Measurements from ENCODE around the gene MYEF2. TPM values are rescaled to one million over a fixed set of nuclear protein-coding genes. Genes with fewer than 3 reads are reported as not detected.

The MYEF2 gene
- total and polyA plus RNA-seq, 2 experiments from 2014 or later: 62.0 to 79.7 TPM

- no peak for TF ChIP-seq POLR2AphosphoS5 (IDR thresholded peaks at IDR 0.05; ENCODE audit: low read depth)
- no peak for TF ChIP-seq JUNB (IDR thresholded peaks at IDR 0.05; ENCODE audit: unreplicated experiment)
Measured at GRCh38 chr15:48103647-48104046, 74.4 kb downstream of the MYEF2 start (continued).

DNA sequence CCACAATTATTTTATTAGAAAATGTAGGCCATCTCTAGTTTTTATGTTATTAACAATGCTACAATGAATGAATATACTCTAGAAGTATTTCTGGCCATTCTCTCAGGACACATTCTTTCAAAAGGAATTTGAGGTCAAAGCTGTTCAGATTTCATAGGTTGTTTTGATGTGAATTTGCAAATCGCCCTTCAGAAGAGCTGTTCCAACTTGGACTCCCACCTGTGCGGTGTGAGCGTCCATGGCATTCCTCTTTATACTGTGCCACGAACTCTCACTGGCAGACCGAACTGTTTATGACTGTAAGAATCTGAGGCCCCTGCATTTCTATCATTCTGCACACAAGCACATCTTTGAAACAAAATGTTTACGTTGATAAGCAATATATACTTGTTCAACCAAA lies 75.9 kb downstream of the MYEF2 start:
- H3K36me3 ChIP-seq (ENCODE audit: insufficient read depth): no peaks in the 10 kb centered on the region
- H3K4me3 ChIP-seq: no peak overlapping the region
- no peak overlapping the region for H2AFZ ChIP-seq
- DNase-seq (ENCODE audit: low spot score) (no peak), ATAC-seq (no peak)
- Mint-ChIP-seq H3K36me3 (ENCODE audit: low read depth) (no peaks in the 10 kb centered on the region), H3K9me3 (no peaks in the 10 kb centered on the region), H3K27ac (no peak overlapping the region), H3K4me1 (no peaks in the 10 kb centered on the region), H3K4me3 (no peak overlapping the region), H3K27me3 (ENCODE audit: insufficient read depth, low read depth, poor library complexity) (no peaks in the 10 kb centered on the region)
- H4K20me1 ChIP-seq (replicated peaks; ENCODE audit: insufficient read depth): no peaks in the 10 kb centered on the region
- H3K27ac ChIP-seq (ENCODE audit: low read depth): no peak overlapping the region
- TF ChIP-seq EZH2phosphoT487 (IDR thresholded peaks at IDR 0.05; ENCODE audit: unreplicated experiment): no peak
- no peak for TF ChIP-seq JUNB (IDR thresholded peaks at IDR 0.05; ENCODE audit: unreplicated experiment)
- TF ChIP-seq ZNF114 (CRISPR knock-in tag; IDR thresholded peaks at IDR 0.05): no peak
- TF ChIP-seq CREB1 (CRISPR knock-in tag; IDR thresholded peaks at IDR 0.05; ENCODE audit: low read depth): no peak
- no peak for TF ChIP-seq STAT1 (IDR thresholded peaks at IDR 0.05; ENCODE audit: unreplicated experiment)
- no peaks in the 10 kb centered on the region; the same call in 1 of the 2 replicates for H3K9me2 ChIP-seq (ENCODE audit: insufficient read depth)
- no peaks in the 10 kb centered on the region for H3K4me1 ChIP-seq (ENCODE audit: insufficient read depth)
- no peaks in the 10 kb centered on the region for H3K79me2 ChIP-seq (replicated peaks; ENCODE audit: insufficient read depth)
- no peak overlapping the region for H3K4me2 ChIP-seq
- no peaks in the 10 kb centered on the region for H3F3A ChIP-seq (replicated peaks; ENCODE audit: low read depth)
- H3K27me3 ChIP-seq (ENCODE audit: insufficient read depth): no peaks in the 10 kb centered on the region

DNA sequence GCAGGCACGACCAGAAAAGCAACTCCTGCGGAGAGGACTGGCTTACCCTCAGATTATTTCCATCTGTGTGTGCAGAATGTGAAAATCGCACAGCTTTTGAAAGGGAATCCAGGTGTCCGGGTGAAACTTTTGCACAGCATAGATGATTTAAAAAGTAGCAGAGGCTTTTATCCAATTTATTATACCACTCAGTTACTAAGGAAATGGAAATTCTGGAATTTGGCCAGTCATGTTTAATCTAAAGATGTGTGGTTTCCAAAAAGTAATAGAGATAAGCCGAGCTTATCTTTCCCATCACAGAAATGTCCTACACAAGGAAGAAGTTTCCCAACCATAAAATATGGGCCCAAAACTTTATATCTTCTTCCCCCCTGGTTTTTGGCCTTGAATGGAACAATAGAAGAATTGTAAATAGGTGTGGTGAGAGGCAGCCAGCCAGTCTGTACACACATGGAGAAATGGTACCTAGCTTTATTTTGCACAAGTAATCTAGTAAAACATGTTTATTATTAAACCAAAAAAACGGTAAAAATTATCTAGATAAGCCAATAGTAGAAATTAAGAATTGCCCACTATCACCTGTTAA lies 76.6 kb downstream of the MYEF2 start:
- Histone ChIP-seq H3K9me2 (ENCODE audit: insufficient read depth) (no peaks in the 10 kb centered on the region; the same call in 1 of the 2 replicates), H2AFZ (no peak overlapping the region), H3K27ac (ENCODE audit: low read depth) (no peak overlapping the region), H3K36me3 (ENCODE audit: insufficient read depth) (no peaks in the 10 kb centered on the region), H3K79me2 (replicated peaks; ENCODE audit: insufficient read depth) (no peaks in the 10 kb centered on the region), H3K4me3 (no peak overlapping the region), H3F3A (replicated peaks; ENCODE audit: low read depth) (no peaks in the 10 kb centered on the region), H4K20me1 (replicated peaks; ENCODE audit: insufficient read depth) (no peaks in the 10 kb centered on the region), H3K27me3 (ENCODE audit: insufficient read depth) (no peaks in the 10 kb centered on the region), H3K4me2 (no peak overlapping the region), H3K4me1 (ENCODE audit: insufficient read depth) (no peaks in the 10 kb centered on the region)
- H3K27ac Mint-ChIP-seq: no peak overlapping the region
- no peaks in the 10 kb centered on the region for H3K27me3 Mint-ChIP-seq (ENCODE audit: insufficient read depth, low read depth, poor library complexity)
- TF ChIP-seq CREB1 (CRISPR knock-in tag; IDR thresholded peaks at IDR 0.05; ENCODE audit: low read depth) (no peak), EZH2phosphoT487 (IDR thresholded peaks at IDR 0.05; ENCODE audit: unreplicated experiment) (no peak), JUNB (IDR thresholded peaks at IDR 0.05; ENCODE audit: unreplicated experiment) (no peak), POLR2AphosphoS5 (IDR thresholded peaks at IDR 0.05; ENCODE audit: low read depth) (no peak), ZNF331 (CRISPR knock-in tag; IDR thresholded peaks at IDR 0.05; ENCODE audit: low read depth) (no peak), STAT1 (IDR thresholded peaks at IDR 0.05; ENCODE audit: unreplicated experiment) (no peak), NANOG (IDR thresholded peaks at IDR 0.05; ENCODE audit: borderline replicate concordance) (no peak), EZH2 (IDR thresholded peaks at IDR 0.05; ENCODE audit: low read depth, unreplicated experiment) (no peak), ZNF114 (CRISPR knock-in tag; IDR thresholded peaks at IDR 0.05) (no peak)
- TF ChIP-seq, protein P1, sequence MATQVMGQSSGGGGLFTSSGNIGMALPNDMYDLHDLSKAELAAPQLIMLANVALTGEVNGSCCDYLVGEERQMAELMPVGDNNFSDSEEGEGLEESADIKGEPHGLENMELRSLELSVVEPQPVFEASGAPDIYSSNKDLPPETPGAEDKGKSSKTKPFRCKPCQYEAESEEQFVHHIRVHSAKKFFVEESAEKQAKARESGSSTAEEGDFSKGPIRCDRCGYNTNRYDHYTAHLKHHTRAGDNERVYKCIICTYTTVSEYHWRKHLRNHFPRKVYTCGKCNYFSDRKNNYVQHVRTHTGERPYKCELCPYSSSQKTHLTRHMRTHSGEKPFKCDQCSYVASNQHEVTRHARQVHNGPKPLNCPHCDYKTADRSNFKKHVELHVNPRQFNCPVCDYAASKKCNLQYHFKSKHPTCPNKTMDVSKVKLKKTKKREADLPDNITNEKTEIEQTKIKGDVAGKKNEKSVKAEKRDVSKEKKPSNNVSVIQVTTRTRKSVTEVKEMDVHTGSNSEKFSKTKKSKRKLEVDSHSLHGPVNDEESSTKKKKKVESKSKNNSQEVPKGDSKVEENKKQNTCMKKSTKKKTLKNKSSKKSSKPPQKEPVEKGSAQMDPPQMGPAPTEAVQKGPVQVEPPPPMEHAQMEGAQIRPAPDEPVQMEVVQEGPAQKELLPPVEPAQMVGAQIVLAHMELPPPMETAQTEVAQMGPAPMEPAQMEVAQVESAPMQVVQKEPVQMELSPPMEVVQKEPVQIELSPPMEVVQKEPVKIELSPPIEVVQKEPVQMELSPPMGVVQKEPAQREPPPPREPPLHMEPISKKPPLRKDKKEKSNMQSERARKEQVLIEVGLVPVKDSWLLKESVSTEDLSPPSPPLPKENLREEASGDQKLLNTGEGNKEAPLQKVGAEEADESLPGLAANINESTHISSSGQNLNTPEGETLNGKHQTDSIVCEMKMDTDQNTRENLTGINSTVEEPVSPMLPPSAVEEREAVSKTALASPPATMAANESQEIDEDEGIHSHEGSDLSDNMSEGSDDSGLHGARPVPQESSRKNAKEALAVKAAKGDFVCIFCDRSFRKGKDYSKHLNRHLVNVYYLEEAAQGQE (IDR thresholded peaks at IDR 0.05; ENCODE audit: unreplicated experiment): no peak
- TF ChIP-seq, protein P2, sequence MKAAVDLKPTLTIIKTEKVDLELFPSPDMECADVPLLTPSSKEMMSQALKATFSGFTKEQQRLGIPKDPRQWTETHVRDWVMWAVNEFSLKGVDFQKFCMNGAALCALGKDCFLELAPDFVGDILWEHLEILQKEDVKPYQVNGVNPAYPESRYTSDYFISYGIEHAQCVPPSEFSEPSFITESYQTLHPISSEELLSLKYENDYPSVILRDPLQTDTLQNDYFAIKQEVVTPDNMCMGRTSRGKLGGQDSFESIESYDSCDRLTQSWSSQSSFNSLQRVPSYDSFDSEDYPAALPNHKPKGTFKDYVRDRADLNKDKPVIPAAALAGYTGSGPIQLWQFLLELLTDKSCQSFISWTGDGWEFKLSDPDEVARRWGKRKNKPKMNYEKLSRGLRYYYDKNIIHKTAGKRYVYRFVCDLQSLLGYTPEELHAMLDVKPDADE (IDR thresholded peaks at IDR 0.05): no peak
- no peak for ATAC-seq
- H3K9me3 Mint-ChIP-seq: no peaks in the 10 kb centered on the region
- DNase-seq (ENCODE audit: low spot score): no peak
- H3K36me3 Mint-ChIP-seq (ENCODE audit: low read depth): no peaks in the 10 kb centered on the region
- no peak overlapping the region for H3K4me3 Mint-ChIP-seq
- H3K4me1 Mint-ChIP-seq: no peaks in the 10 kb centered on the region

All from GM23338 (cell line).